Ovary (tissue), 3 donors: ENCODE measurements around the gene KRTAP8-1.

Source experiments
- CTCF ChIP-seq, 3 donors: fragments of 450-650 bp in 2 of 3; fragments of 200-600 bp in 1 of 3; IDR thresholded peaks; one replicate each; pipeline versions ENCODE4 v1.5.1 to v1.8.0; 2016 to 2022; ENCODE audit warnings: antibody characterized with exemption in 3 of 3, mild to moderate bottlenecking in 1 of 3
- EP300 ChIP-seq: sonication (generic); formaldehyde crosslinking; IDR thresholded peaks from one replicate; pipeline ENCODE4 v1.6.1; 2017; ENCODE audit warnings: antibody characterized with exemption
- POLR2A ChIP-seq: fragments of 450-650 bp; IDR thresholded peaks from one replicate; pipeline ENCODE4 v1.6.1; 2017; ENCODE audit warnings: antibody characterized with exemption, mild to moderate bottlenecking, moderate library complexity
- donor health status: DM: no; HTN: no; CAD: no.

DNA sequence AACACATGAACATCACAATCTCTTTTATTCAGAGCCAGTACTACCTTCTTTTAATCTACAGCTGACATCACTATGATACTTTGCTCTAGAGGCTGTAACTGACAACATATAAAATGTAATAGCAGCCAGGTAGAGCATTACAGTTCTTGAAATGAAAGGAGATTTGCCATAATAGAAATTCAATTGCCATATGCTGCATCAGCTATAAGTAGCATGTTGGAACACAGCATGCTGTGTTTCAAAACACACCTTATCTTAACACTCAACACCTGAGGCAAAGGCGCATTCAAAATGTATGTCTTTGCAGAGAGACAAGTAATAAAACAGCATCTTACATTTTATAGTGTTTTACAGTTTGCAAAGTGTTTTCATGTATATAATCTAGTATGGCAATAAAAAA lies 33.8 kb downstream of the KRTAP8-1 start:
- TF ChIP-seq CTCF (IDR thresholded peaks at IDR 0.05): no peak
- no peak for TF ChIP-seq EP300
- no peak for TF ChIP-seq POLR2A
